Transverse colon (tissue), 4 donors: ENCODE measurements around the gene KIF14. TPM values are rescaled to one million over a fixed set of nuclear protein-coding genes. Genes with fewer than 3 reads are reported as not detected.

Experiments
- DNase-seq: peaks from one replicate; pipeline ENCODE4 v3.0.0-alpha.2; 2019
- H3K27ac ChIP-seq, 4 donors: fragments of 200-600 bp; sonication (generic); 2 replicates each; pipeline ENCODE4 v1.5.1; 2016 to 2018; ENCODE audit warnings: inconsistent platforms in 4 of 4
- H3K27me3 ChIP-seq: fragments of 200-600 bp; sonication (generic); 2 replicates; pipeline ENCODE4 v1.5.1; 2017; ENCODE audit warnings: inconsistent platforms
- H3K36me3 ChIP-seq, 4 donors: fragments of 200-600 bp; sonication (generic); 2 replicates each; pipeline ENCODE4 v1.5.1; 2017 to 2019; ENCODE audit warnings: inconsistent platforms in 4 of 4
- H3K4me1 ChIP-seq, 4 donors: fragments of 200-600 bp; sonication (generic); 2 replicates each; pipeline ENCODE4 v1.5.1; 2017 to 2020; ENCODE audit warnings: inconsistent platforms in 4 of 4
- H3K4me3 ChIP-seq, 4 donors: fragments of 200-600 bp; sonication (generic); 1 replicate in 1 of 4; 2 replicates in 3 of 4; pipeline versions ENCODE4 v1.5.1 to v1.6.1; 2017 to 2019; ENCODE audit warnings: inconsistent platforms in 4 of 4
- H3K9me3 ChIP-seq, 2 donors: fragments of 200-600 bp; sonication (generic); 2 replicates each; pipeline ENCODE4 v1.5.1; 2017 to 2019; ENCODE audit warnings: inconsistent platforms in 2 of 2
- EP300 ChIP-seq: sonication (generic); formaldehyde crosslinking; IDR thresholded peaks from one replicate; pipeline ENCODE4 v1.6.1; 2017; ENCODE audit warnings: antibody characterized with exemption, low read depth
- POLR2A ChIP-seq: fragments of 450-650 bp; IDR thresholded peaks from one replicate; pipeline ENCODE4 v1.6.1; 2016; ENCODE audit warnings: antibody characterized with exemption, mild to moderate bottlenecking, moderate library complexity
- POLR2AphosphoS5 ChIP-seq, 3 donors: sonication (generic); formaldehyde crosslinking; IDR thresholded peaks; one replicate each; pipeline ENCODE4 v1.6.1; 2016; ENCODE audit warnings: antibody characterized with exemption in 3 of 3
- WGBS, 2 donors: methylation state at CpG; one replicate each; pipeline ENCODE4 v1.1.5; 2018; ENCODE audit warnings: low coverage in 1 of 2; 5-methylcytosine and 5-hydroxymethylcytosine counted together
- in situ Hi-C, 4 donors: fragments of 200-750 bp; cut with MboI; loops; one replicate each; pipeline versions ENCODE4 v1.15.0 to v1.15.1; 2017; ENCODE audit warnings: low sequenced_read_pairs in 3 of 4, low pct_ligation_motif_present in 1 of 4, low pct_unique_long_range_greater_than_20kb in 1 of 4
- intact Hi-C: fragments of 100-400 bp; cut with DNase I; formaldehyde crosslinking; loops from one replicate; pipeline ENCODE4 v1.15.1; 2023; ENCODE audit warnings: low total_unique reads
- total RNA-seq, 4 donors: library from RNA; depleted of rRNA; stranded (reverse); fragments of >200 nt; gene quantifications; one replicate each; pipeline ENCODE4 v1.1.0, GENCODE V29; 2016
- TF ChIP-seq, protein P1 (sequence below), 5 experiments: fragments of 200-600 bp in 3 of 5; fragments of 450-650 bp in 2 of 5; sonication (generic) in 3 of 5; IDR thresholded peaks; 1 replicate in 2 of 5; 2 replicates in 3 of 5; pipeline ENCODE4 v1.5.1; 2016 to 2017; ENCODE audit warnings: antibody characterized with exemption in 5 of 5, inconsistent platforms in 3 of 5, mild to moderate bottlenecking in 2 of 5, moderate library complexity in 1 of 5

Gene KIF14
- total RNA-seq, 4 donors from 2014 or later: 0.40 to 0.68 (median 0.64) TPM; not detected in 1

DNA sequence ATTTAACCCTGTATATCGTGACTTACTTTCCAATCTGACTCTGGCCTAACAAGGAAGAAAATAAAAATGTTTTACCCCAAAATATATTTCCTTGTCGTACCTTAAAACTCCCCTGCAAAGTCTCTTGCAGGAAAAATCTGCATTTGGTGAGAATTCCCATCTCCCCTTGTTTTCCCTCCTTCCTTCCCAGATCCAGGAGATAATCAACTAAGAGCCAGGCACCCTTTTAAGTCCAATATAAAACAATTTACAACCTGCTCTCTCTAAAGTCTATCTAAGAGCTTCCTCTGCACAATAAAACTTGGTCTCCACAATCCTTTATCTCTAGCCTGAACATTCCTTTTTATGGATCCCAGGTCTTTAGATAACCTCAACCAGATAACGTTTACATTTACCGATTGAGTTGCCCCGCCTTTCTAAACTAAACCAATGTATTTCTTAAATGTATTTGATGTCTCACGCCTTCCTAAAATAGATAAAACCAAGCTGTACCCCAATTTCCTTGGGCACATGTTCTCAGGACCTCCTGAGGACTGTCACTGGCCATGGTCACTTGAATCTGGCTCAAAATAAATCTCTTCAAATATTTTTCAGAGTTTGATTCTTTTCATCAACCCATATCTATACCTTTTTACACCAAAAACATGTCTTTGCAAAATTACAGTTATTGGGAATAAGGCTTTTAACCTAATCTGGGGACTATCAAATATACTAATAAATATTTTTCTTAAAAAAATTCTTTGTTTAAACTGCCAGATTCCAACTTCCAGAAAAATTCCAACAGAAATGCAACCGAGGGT lies 48.2 kb upstream of the KIF14 start:
- peak overlapping the region; percentile 69 to 96 (median 85) for H3K4me3 ChIP-seq
- intact Hi-C loops (loop anchor here (1.0 to 10.0 kb wide), 2 partner anchors 71 to 136 kb away; no protein-coding TSS in a partner anchor), in situ Hi-C loops (no loop called here)
- TF ChIP-seq POLR2A: no peak
- no peak for TF ChIP-seq POLR2AphosphoS5 (IDR thresholded peaks at IDR 0.05)
- TF ChIP-seq EP300: no peak
- TF ChIP-seq, protein P1, sequence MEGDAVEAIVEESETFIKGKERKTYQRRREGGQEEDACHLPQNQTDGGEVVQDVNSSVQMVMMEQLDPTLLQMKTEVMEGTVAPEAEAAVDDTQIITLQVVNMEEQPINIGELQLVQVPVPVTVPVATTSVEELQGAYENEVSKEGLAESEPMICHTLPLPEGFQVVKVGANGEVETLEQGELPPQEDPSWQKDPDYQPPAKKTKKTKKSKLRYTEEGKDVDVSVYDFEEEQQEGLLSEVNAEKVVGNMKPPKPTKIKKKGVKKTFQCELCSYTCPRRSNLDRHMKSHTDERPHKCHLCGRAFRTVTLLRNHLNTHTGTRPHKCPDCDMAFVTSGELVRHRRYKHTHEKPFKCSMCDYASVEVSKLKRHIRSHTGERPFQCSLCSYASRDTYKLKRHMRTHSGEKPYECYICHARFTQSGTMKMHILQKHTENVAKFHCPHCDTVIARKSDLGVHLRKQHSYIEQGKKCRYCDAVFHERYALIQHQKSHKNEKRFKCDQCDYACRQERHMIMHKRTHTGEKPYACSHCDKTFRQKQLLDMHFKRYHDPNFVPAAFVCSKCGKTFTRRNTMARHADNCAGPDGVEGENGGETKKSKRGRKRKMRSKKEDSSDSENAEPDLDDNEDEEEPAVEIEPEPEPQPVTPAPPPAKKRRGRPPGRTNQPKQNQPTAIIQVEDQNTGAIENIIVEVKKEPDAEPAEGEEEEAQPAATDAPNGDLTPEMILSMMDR (IDR thresholded peaks at IDR 0.05): no peak
- no peaks in the 10 kb centered on the region for H3K9me3 ChIP-seq
- H3K27ac ChIP-seq: peak overlapping the region; percentile 98 to 100 (median 100)
- no peaks in the 10 kb centered on the region for H3K36me3 ChIP-seq
- no peak for DNase-seq
- peaks cover 10 to 34% (median 12%) of the 10 kb centered on the region in 4 donors for H3K4me1 ChIP-seq
- no peaks in the 10 kb centered on the region for H3K27me3 ChIP-seq
- WGBS, 2 donors: 24 to 32% methylated on average over 5 to 7 of the region's 7 CpGs

DNA sequence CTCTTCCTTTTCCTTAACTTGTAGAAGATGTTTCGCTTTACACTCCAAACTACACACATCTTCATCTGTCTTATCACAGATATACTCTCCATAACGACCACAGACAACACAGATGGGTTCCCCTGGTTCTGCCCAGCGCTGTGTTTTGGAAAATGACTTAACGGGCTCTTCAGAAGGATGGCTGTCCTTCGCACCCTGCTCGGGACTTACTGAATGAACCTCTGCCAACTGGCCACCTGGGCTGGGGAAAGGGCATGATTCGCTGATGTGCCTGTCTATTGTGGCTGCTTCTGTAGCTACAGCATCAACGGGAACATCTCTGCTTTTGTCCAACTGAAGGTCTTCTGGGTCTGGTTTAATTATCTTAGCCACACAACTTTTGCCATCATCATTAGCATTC lies 45.8 kb upstream of the KIF14 start:
- TF ChIP-seq, protein P1 (IDR thresholded peaks at IDR 0.05): no peak
- TF ChIP-seq EP300 (no peak), POLR2AphosphoS5 (IDR thresholded peaks at IDR 0.05) (no peak), POLR2A (no peak)
- WGBS, 2 donors: 68 to 83% methylated on average over 3 to 8 of the region's 8 CpGs
- H3K9me3 ChIP-seq: no peaks in the 10 kb centered on the region
- no peak overlapping the region for H3K4me3 ChIP-seq
- in situ Hi-C loops (no loop called here), intact Hi-C loops (loop anchor here (10.0 kb wide), 1 partner anchor 138 kb away; no protein-coding TSS in a partner anchor)
- no peak for DNase-seq
- peaks cover 10 to 33% (median 12%) of the 10 kb centered on the region in 4 donors for H3K4me1 ChIP-seq
- H3K36me3 ChIP-seq: peaks cover 0 to 6% (median under 1%) of the 10 kb centered on the region in 4 donors
- no peaks in the 10 kb centered on the region for H3K27me3 ChIP-seq
- no peak overlapping the region for H3K27ac ChIP-seq

DNA sequence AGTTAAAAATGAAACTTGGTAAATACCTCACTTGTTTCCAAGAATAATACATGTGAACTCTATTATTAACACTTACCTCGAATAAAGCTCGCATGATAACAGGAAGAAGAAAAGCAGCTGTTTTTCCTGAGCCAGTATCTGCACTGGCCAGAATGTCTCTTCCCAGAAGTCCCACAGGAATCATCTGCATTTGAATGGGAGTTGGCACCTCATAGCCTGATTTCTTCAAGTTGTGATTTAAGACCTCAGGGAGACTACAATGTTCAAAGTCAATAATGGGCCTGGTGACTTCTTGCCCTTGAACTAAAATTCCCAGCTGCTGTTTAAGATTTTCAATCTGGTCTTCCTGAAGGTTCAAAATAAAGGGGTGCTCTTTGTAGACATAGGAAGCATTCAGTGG lies 45.3 kb upstream of the KIF14 start:
- H3K36me3 ChIP-seq: peaks cover 0 to 6% (median 3%) of the 10 kb centered on the region in 4 donors
- peaks cover 7 to 29% (median 12%) of the 10 kb centered on the region in 4 donors for H3K4me1 ChIP-seq
- WGBS, 2 donors: 33 to 57% methylated on average over 2 of the region's 2 CpGs
- no peaks in the 10 kb centered on the region for H3K9me3 ChIP-seq
- TF ChIP-seq, protein P1 (IDR thresholded peaks at IDR 0.05): no peak
- TF ChIP-seq POLR2A: no peak
- no peak for TF ChIP-seq POLR2AphosphoS5 (IDR thresholded peaks at IDR 0.05)
- TF ChIP-seq EP300: no peak
- intact Hi-C loops (loop anchor here (10.0 kb wide), 1 partner anchor 139 kb away; no protein-coding TSS in a partner anchor), in situ Hi-C loops (no loop called here)
- H3K27me3 ChIP-seq: no peaks in the 10 kb centered on the region
- no peak overlapping the region for H3K4me3 ChIP-seq
- no peak overlapping the region for H3K27ac ChIP-seq
- DNase-seq: no peak

DNA sequence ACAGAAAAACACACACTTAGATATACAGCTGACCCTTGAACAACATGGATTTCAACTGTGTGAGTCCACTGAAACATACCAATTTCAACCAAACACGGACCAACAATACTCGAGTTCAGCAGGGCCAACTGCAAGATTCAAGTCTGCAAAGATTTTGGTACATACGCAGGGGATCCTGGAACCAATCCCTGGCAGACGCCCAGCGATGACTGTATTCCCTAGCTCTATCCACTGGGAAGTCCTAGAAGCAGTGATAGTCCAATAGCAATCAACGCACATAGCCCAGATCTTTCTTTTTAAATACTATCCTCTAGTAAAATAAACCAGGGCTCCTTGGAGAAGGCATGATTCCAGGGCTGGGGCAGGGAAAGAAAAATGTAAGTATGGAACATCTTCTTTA lies 40.2 kb upstream of the KIF14 start:
- in situ Hi-C loops (no loop called here), intact Hi-C loops (loop anchor here (10.0 kb wide), 1 partner anchor 144 kb away; no protein-coding TSS in a partner anchor)
- no peaks in the 10 kb centered on the region for H3K27me3 ChIP-seq
- no peak overlapping the region for H3K4me3 ChIP-seq
- H3K27ac ChIP-seq: no peak overlapping the region
- no peak for DNase-seq
- no peaks in the 10 kb centered on the region for H3K9me3 ChIP-seq
- H3K36me3 ChIP-seq: peaks cover 0 to 33% (median 11%) of the 10 kb centered on the region in 4 donors
- peaks cover 0 to 2% (median 0%) of the 10 kb centered on the region in 4 donors for H3K4me1 ChIP-seq
- TF ChIP-seq, protein P1 (IDR thresholded peaks at IDR 0.05): no peak
- TF ChIP-seq POLR2A: no peak
- TF ChIP-seq EP300: no peak
- no peak for TF ChIP-seq POLR2AphosphoS5 (IDR thresholded peaks at IDR 0.05)
- 78 to 96% methylated on average over 4 to 6 of the region's 6 CpGs for WGBS, 2 donors
